ENCODE results near the gene TADA2A. TPM values are rescaled to one million over a fixed set of nuclear protein-coding genes. Genes with fewer than 3 reads are reported as not detected.

The TADA2A gene
- total RNA-seq, 4 donors from 2014 or later, result 17.6 to 74.1 (median 23.5) TPM

GRCh38 chr17:37481001-37481665 lies 74.4 kb downstream of the TADA2A start:
- DNase-seq (ENCODE audit: low spot score in 2 of 2), result no peak
- 92 to 94% methylated on average over 9 of the region's 9 CpGs for WGBS, 2 donors
- TF ChIP-seq CTCF (IDR thresholded peaks at IDR 0.05) (no peak), EP300 (IDR thresholded peaks at IDR 0.05) (no peak), POLR2A (IDR thresholded peaks at IDR 0.05) (no peak)
- Histone ChIP-seq H3K4me3 (no peak overlapping the region), H3K9me3 (no peaks in the 10 kb centered on the region), H3K27ac (no peak overlapping the region), H3K27me3 (no peaks in the 10 kb centered on the region), H3K4me1 (peaks cover 0 to 20% (median 0%) of the 10 kb centered on the region in 4 donors), H3K36me3 (peaks cover 0 to 34% (median 0%) of the 10 kb centered on the region in 3 donors)

DNA sequence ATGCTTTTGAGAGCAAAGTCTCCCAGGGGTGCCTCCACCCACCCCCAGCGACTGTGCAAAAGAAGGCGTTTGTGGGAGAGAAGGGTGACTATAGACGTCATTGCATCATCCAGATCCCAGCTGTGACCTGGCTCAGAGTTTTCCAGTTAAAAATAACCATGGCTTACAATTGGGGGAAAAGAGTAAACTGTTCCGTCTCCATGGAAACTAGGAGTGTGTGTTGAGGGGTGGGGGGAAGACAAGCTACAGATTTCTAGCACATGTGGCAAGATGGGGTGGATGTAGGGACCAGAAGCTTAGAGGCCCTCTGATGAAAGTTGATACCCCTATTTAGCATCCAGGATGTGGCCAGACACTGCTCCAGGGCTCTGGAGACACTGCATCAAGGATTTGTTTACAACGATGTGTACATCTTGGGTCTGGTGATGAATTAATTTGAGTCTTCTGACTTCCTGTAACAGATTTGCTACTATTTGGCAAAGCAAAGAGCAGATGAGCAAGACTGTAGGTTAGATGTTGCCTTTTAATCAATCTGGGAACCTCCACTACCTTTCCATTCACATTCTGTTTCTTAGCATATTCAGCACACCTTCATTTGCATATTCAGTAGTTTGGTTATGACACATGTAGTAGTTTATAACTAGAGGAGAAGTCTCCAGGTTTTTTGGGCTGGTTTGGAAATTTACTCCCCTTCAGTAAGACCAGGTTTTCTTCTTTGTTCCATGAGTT lies 76.8 kb downstream of the TADA2A start:
- no peak for DNase-seq (ENCODE audit: low spot score in 2 of 2)
- Histone ChIP-seq H3K36me3 (peaks cover 0 to 10% (median 0%) of the 10 kb centered on the region in 3 donors), H3K4me3 (no peak overlapping the region), H3K4me1 (peaks cover 0 to 21% (median 4%) of the 10 kb centered on the region in 4 donors), H3K27me3 (no peaks in the 10 kb centered on the region), H3K9me3 (no peaks in the 10 kb centered on the region), H3K27ac (peak overlapping the region in 2 of 4 donors; percentile 18 to 54)
- TF ChIP-seq EP300 (IDR thresholded peaks at IDR 0.05) (no peak), CTCF (IDR thresholded peaks at IDR 0.05) (no peak), POLR2A (IDR thresholded peaks at IDR 0.05) (no peak)
- WGBS, 2 donors, result 28 to 34% methylated on average over 5 of the region's 5 CpGs

DNA sequence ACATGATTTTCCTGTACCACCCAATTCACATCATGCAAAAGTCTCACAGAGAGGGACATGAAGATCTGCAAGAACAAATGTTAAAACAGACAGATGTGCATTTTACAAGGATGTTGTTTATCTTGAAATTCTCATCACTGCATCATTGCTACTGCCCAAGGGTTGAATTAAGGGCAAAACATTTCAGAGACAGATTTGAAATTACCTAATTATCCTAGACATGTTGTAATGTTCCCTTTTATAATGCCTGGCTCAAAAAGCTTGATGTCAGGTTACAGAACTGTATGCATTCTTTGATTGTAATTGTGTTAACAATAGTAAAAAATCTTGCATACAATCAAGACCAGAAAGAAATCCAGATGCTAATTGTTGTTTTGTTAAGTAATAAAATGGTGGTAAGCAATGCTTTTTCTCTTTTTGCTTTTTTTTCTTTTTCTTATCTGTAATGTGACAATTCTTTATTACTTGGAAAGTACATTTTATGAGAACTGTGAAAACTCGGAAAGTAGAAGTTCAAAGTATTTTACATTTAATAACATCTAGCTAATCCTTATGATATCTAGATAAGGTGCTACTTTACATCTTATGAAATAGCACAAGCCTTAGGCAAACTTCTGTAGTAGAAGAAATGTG lies 79.4 kb downstream of the TADA2A start:
- no peaks in the 10 kb centered on the region for H3K27me3 ChIP-seq
- H3K36me3 ChIP-seq, result no peaks in the 10 kb centered on the region
- 83 to 84% methylated on average over 1 of the region's 1 CpG for WGBS, 2 donors
- no peak for DNase-seq (ENCODE audit: low spot score in 2 of 2)
- H3K4me3 ChIP-seq, result no peak overlapping the region
- no peak for TF ChIP-seq EP300 (IDR thresholded peaks at IDR 0.05)
- TF ChIP-seq CTCF (IDR thresholded peaks at IDR 0.05), result no peak
- no peak for TF ChIP-seq POLR2A (IDR thresholded peaks at IDR 0.05)
- H3K4me1 ChIP-seq, result peaks cover 0 to 36% (median 6%) of the 10 kb centered on the region in 4 donors
- H3K27ac ChIP-seq, result no peak overlapping the region
- no peaks in the 10 kb centered on the region for H3K9me3 ChIP-seq

GRCh38 chr17:37488009-37488604 lies 81.4 kb downstream of the TADA2A start:
- Histone ChIP-seq H3K9me3 (no peaks in the 10 kb centered on the region), H3K27me3 (no peaks in the 10 kb centered on the region), H3K36me3 (no peaks in the 10 kb centered on the region), H3K4me1 (peaks cover 0 to 51% (median 17%) of the 10 kb centered on the region in 4 donors), H3K4me3 (peak overlapping the region in 3 of 4 donors; percentile 76 to 91 (median 91)), H3K27ac (peak overlapping the region; percentile 83 to 93 (median 86))
- TF ChIP-seq POLR2A (IDR thresholded peaks at IDR 0.05), result no peak
- no peak for TF ChIP-seq CTCF (IDR thresholded peaks at IDR 0.05)
- TF ChIP-seq EP300 (IDR thresholded peaks at IDR 0.05), result no peak
- no peak for DNase-seq (ENCODE audit: low spot score in 2 of 2)
- WGBS, 2 donors, result 33 to 34% methylated on average over 7 of the region's 7 CpGs
